CD4-positive, CD25-positive, alpha-beta regulatory T cell (primary cell): ENCODE data around the gene TNFSF4. TPM values are rescaled to one million over a fixed set of nuclear protein-coding genes. Genes with fewer than 3 reads are reported as not detected.
"Not testable (repeated sequence)": the region's sequence is repeated elsewhere in the genome, so short reads cannot be mapped to it uniquely, and the experiment has no call there.

Source experiments
- ATAC-seq, 2 donors: fragments of 150-1000 bp; cut with Tn5 transposase; one replicate each; pipeline ENCODE4 v1.10.0; 2021; ENCODE audit warnings: low read depth in 2 of 2, moderate number of reproducible peaks in 2 of 2, moderate library complexity in 1 of 2
- DNase-seq, 3 donors: peaks; one replicate each; pipeline versions ENCODE4 v3.0.0 to v3.0.0-alpha.2; 2012 to 2022; ENCODE audit warnings: mixed read lengths in 1 of 3
- H3K27ac ChIP-seq: one replicate; pipeline ENCODE4 v1.7.0; 2013; ENCODE audit warnings: mild to moderate bottlenecking, low read length; ENCODE audit not compliant: insufficient read depth, poor library complexity, severe bottlenecking
- H3K27me3 ChIP-seq: one replicate; pipeline ENCODE4 v1.7.0; 2013; ENCODE audit warnings: low read length; ENCODE audit not compliant: control insufficient read depth, insufficient read depth
- H3K36me3 ChIP-seq: one replicate; pipeline ENCODE4 v1.7.0; 2013; ENCODE audit warnings: mild to moderate bottlenecking, low read length, moderate library complexity; ENCODE audit not compliant: control insufficient read depth, insufficient read depth
- H3K4me1 ChIP-seq: 2 replicates; pipeline ENCODE4 v1.7.0; 2013; ENCODE audit warnings: mild to moderate bottlenecking, low read length; ENCODE audit not compliant: insufficient read depth, control insufficient read depth, poor library complexity, severe bottlenecking
- H3K4me3 ChIP-seq: one replicate; pipeline ENCODE4 v1.7.0; 2013; ENCODE audit warnings: low read depth, mild to moderate bottlenecking, low read length, moderate library complexity
- H3K9me3 ChIP-seq, 2 experiments: 1 replicate in 1 of 2; 2 replicates in 1 of 2; pipeline ENCODE4 v1.7.0; 2013; ENCODE audit warnings: low read length in 2 of 2, mild to moderate bottlenecking in 1 of 2, moderate library complexity in 1 of 2; ENCODE audit not compliant: control insufficient read depth in 2 of 2
- H3K27ac Mint-ChIP-seq, 3 donors: one replicate each; pipeline ENCODE4 v1.8.0; 2020 to 2022; ENCODE audit warnings: mild to moderate bottlenecking in 3 of 3, mixed read lengths in 3 of 3, moderate library complexity in 2 of 3
- H3K27me3 Mint-ChIP-seq: one replicate; pipeline ENCODE4 v1.8.0; 2022; ENCODE audit warnings: mild to moderate bottlenecking, mixed read lengths
- H3K36me3 Mint-ChIP-seq: one replicate; pipeline ENCODE4 v1.8.0; 2020; ENCODE audit warnings: mixed read lengths
- H3K4me1 Mint-ChIP-seq, 4 donors: one replicate each; pipeline ENCODE4 v1.8.0; 2020 to 2022; ENCODE audit warnings: mixed read lengths in 4 of 4, mild to moderate bottlenecking in 1 of 4
- H3K4me3 Mint-ChIP-seq, 4 donors: one replicate each; pipeline ENCODE4 v1.8.0; 2020 to 2022; ENCODE audit warnings: mild to moderate bottlenecking in 4 of 4, mixed read lengths in 4 of 4, moderate library complexity in 3 of 4
- H3K9me3 Mint-ChIP-seq, 7 donors: one replicate each; pipeline ENCODE4 v1.8.0; 2020 to 2022; ENCODE audit warnings: mixed read lengths in 7 of 7, mild to moderate bottlenecking in 3 of 7, moderate library complexity in 2 of 7
- polyA plus RNA-seq, 4 donors: library from polyadenylated mRNA; unstranded; fragments of 300-500 nt; fragmentation: Illumina TruSeq; gene quantifications; one replicate each; pipeline ENCODE4 v1.2.3, GENCODE V29; 2021
- total RNA-seq: library from RNA; stranded (reverse); gene quantifications from one replicate; pipeline ENCODE4 v1.2.3, GENCODE V29; 2022

The TNFSF4 gene
- total and polyA plus RNA-seq, 5 donors from 2014 or later: 0.18 to 2.9 (median 0.45) TPM

GRCh38 chr1:173241528-173242347 is 34.6 kb upstream of the TNFSF4 start:
- Histone ChIP-seq H3K9me3 (peaks cover 8 to 13% of the 10 kb centered on the region in 2 experiments), H3K4me3 (no peak overlapping the region), H3K36me3 (no peaks in the 10 kb centered on the region), H3K4me1 (no peaks in the 10 kb centered on the region), H3K27ac (no peak overlapping the region), H3K27me3 (no peaks in the 10 kb centered on the region)
- no peak overlapping the region for H3K27ac Mint-ChIP-seq
- ATAC-seq: no peak
- DNase-seq: no peak
- no peak overlapping the region for H3K4me3 Mint-ChIP-seq
- H3K27me3 Mint-ChIP-seq: no peaks in the 10 kb centered on the region
- H3K9me3 Mint-ChIP-seq: peaks cover 6 to 33% (median 24%) of the 10 kb centered on the region in 7 donors
- H3K4me1 Mint-ChIP-seq: no peaks in the 10 kb centered on the region
- H3K36me3 Mint-ChIP-seq: peaks cover 36% of the 10 kb centered on the region

GRCh38 chr1:173240609-173241008 is 33.5 kb upstream of the TNFSF4 start:
- Mint-ChIP-seq H3K4me3 (no peak overlapping the region), H3K9me3 (peaks cover 6 to 33% (median 22%) of the 10 kb centered on the region in 7 donors), H3K36me3 (peaks cover 39% of the 10 kb centered on the region), H3K27ac (no peak overlapping the region), H3K27me3 (no peaks in the 10 kb centered on the region), H3K4me1 (no peaks in the 10 kb centered on the region)
- H3K36me3 ChIP-seq: no peaks in the 10 kb centered on the region
- H3K27ac ChIP-seq: no peak overlapping the region
- H3K9me3 ChIP-seq: peaks cover 8 to 13% of the 10 kb centered on the region in 2 experiments
- ATAC-seq: no peak
- no peaks in the 10 kb centered on the region for H3K4me1 ChIP-seq
- H3K4me3 ChIP-seq: no peak overlapping the region
- no peak for DNase-seq
- H3K27me3 ChIP-seq: no peaks in the 10 kb centered on the region

- Mint-ChIP-seq H3K27ac (no peak overlapping the region), H3K4me1 (no peaks in the 10 kb centered on the region), H3K4me3 (no peak overlapping the region), H3K9me3 (peaks cover 6 to 33% (median 21%) of the 10 kb centered on the region in 7 donors), H3K36me3 (peaks cover 38% of the 10 kb centered on the region), H3K27me3 (no peaks in the 10 kb centered on the region)
- H3K9me3 ChIP-seq: peaks cover 8 to 13% of the 10 kb centered on the region in 2 experiments
- no peaks in the 10 kb centered on the region for H3K4me1 ChIP-seq
- H3K4me3 ChIP-seq: no peak overlapping the region
- DNase-seq (no peak), ATAC-seq (no peak)
- no peaks in the 10 kb centered on the region for H3K27me3 ChIP-seq
- no peak overlapping the region for H3K27ac ChIP-seq
- H3K36me3 ChIP-seq: no peaks in the 10 kb centered on the region
Observed at GRCh38 chr1:173239058-173239457, 31.9 kb upstream of the TNFSF4 start.

GRCh38 chr1:173234899-173235298 is 27.8 kb upstream of the TNFSF4 start:
- Histone ChIP-seq H3K36me3 (no peaks in the 10 kb centered on the region), H3K27me3 (no peaks in the 10 kb centered on the region), H3K4me1 (no peaks in the 10 kb centered on the region), H3K27ac (no peak overlapping the region), H3K9me3 (no peaks in the 10 kb centered on the region), H3K4me3 (no peak overlapping the region)
- Mint-ChIP-seq H3K27me3 (no peaks in the 10 kb centered on the region), H3K4me3 (no peak overlapping the region), H3K9me3 (peaks cover 0 to 14% (median 4%) of the 10 kb centered on the region in 7 donors), H3K27ac (no peak overlapping the region), H3K36me3 (peaks cover 17% of the 10 kb centered on the region), H3K4me1 (no peaks in the 10 kb centered on the region)
- ATAC-seq (no peak), DNase-seq (no peak)

GRCh38 chr1:173234434-173234833 is 27.3 kb upstream of the TNFSF4 start:
- not testable (repeated sequence) for H3K4me3 Mint-ChIP-seq, H3K4me1 ChIP-seq, H3K4me1 Mint-ChIP-seq, H3K27me3 Mint-ChIP-seq, H3K27me3 ChIP-seq, H3K27ac ChIP-seq, H3K4me3 ChIP-seq, H3K9me3 ChIP-seq, H3K36me3 ChIP-seq, DNase-seq, ATAC-seq, H3K27ac Mint-ChIP-seq
- Mint-ChIP-seq H3K36me3 (peaks cover 15% of the 10 kb centered on the region), H3K9me3 (peaks cover 0 to 14% (median 7%) of the 10 kb centered on the region in 7 donors)

- peaks cover 11% of the 10 kb centered on the region for H3K36me3 Mint-ChIP-seq
- not testable (repeated sequence) for H3K4me3 Mint-ChIP-seq
Observed at GRCh38 chr1:173229031-173229430, 21.9 kb upstream of the TNFSF4 start.

GRCh38 chr1:173224949-173225348 is 17.8 kb upstream of the TNFSF4 start:
- Histone ChIP-seq H3K36me3 (no peaks in the 10 kb centered on the region), H3K27me3 (no peaks in the 10 kb centered on the region), H3K4me1 (no peaks in the 10 kb centered on the region), H3K27ac (no peak overlapping the region), H3K9me3 (no peaks in the 10 kb centered on the region), H3K4me3 (no peak overlapping the region)
- ATAC-seq (no peak), DNase-seq (no peak)
- H3K27me3 Mint-ChIP-seq: no peaks in the 10 kb centered on the region
- H3K36me3 Mint-ChIP-seq: peaks cover 9% of the 10 kb centered on the region
- no peak overlapping the region for H3K4me3 Mint-ChIP-seq
- peaks cover 0 to 17% (median 5%) of the 10 kb centered on the region in 7 donors for H3K9me3 Mint-ChIP-seq
- peaks cover 0 to 7% (median 0%) of the 10 kb centered on the region in 4 donors for H3K4me1 Mint-ChIP-seq
- H3K27ac Mint-ChIP-seq: no peak overlapping the region

More at GRCh38 chr1:173229031-173229430, 21.9 kb upstream of the TNFSF4 start:
- ATAC-seq, H3K4me1 ChIP-seq, H3K27me3 Mint-ChIP-seq, H3K4me1 Mint-ChIP-seq, H3K27me3 ChIP-seq, H3K36me3 ChIP-seq, DNase-seq, H3K27ac ChIP-seq, H3K4me3 ChIP-seq, H3K9me3 ChIP-seq: not testable (repeated sequence)
- peak overlapping the region in 1 of 3 donors; percentile 26 for H3K27ac Mint-ChIP-seq
- H3K9me3 Mint-ChIP-seq: peaks cover 0 to 19% (median 5%) of the 10 kb centered on the region in 7 donors
